ENCODE measurements around the gene ADCY5.

- TF ChIP-seq CTCF (IDR thresholded peaks at IDR 0.05) (no peak), POLR2A (IDR thresholded peaks at IDR 0.05) (no peak)
Measured at GRCh38 chr3:123256256-123256655, 192.6 kb downstream of the ADCY5 start.

Measured in Peyer's patch (tissue), 4 donors.